HepG2 (cell line): ENCODE data around the gene SYT14. TPM values are rescaled to one million over a fixed set of nuclear protein-coding genes. Genes with fewer than 3 reads are reported as not detected.
A peak's percentile ranks its signal among the peaks of the same experiment; 100 is the strongest.

Source experiments
- ATAC-seq: fragments of 200-7000 bp; cut with Tn5 transposase; 3 replicates; pipeline ENCODE4 v1.9.1; 2020; ENCODE audit warnings: mild to moderate bottlenecking, moderate library complexity
- BruUV-seq: library from RNA; stranded (reverse); fragments of 400-500 nt; replicated peaks from 2 replicates; lab custom pipeline; 2021; lab: Mats Ljungman, UMichigan
- CTCF ChIA-PET: fragments of 300-600 bp; formaldehyde crosslinking; extraction: SDS; loops from one replicate; lab custom pipeline; 2021; ENCODE audit warnings: low total read pairs, inconsistent platforms, low intra/inter-chr PET ratio; lab: Yijun Ruan, JAX
- POLR2A ChIA-PET: fragments of 350-600 bp; sonication (Branson Sonifier 250); formaldehyde crosslinking; loops from one replicate; lab custom pipeline; 2020; ENCODE audit warnings: antibody characterized with exemption, inconsistent platforms; lab: Yijun Ruan, JAX
- DNase-seq: peaks from one replicate; pipeline ENCODE4 v3.0.0-alpha.2; 2015; ENCODE audit warnings: low spot score
- FAIRE-seq: peaks from 3 replicates; lab custom pipeline; 2011; peaks lifted over from hg19 to GRCh38; lab: Jason Lieb, UNC
- H2AFZ ChIP-seq: one replicate; pipeline ENCODE4 v1.6.1; 2011; ENCODE audit warnings: low read length, inconsistent platforms
- H3K27ac ChIP-seq: fragments of 300-600 bp; 3 replicates; pipeline ENCODE4 v1.8.0; 2011; ENCODE audit warnings: mixed run types, mild to moderate bottlenecking, mixed read lengths, low read length, inconsistent platforms; ENCODE audit not compliant: insufficient read depth; ENCODE audit errors: extremely low read length
- H3K27me3 ChIP-seq, 2 experiments: fragments of 200-600 bp in 1 of 2; 2 replicates in 1 of 2; 3 replicates in 1 of 2; pipeline versions ENCODE4 v1.6.0 to v1.8.0; 2011; ENCODE audit warnings: low read length in 2 of 2, mild to moderate bottlenecking in 2 of 2, moderate library complexity in 2 of 2, inconsistent platforms in 1 of 2; ENCODE audit not compliant: insufficient read depth in 2 of 2, control insufficient read depth in 1 of 2
- H3K36me3 ChIP-seq, 2 experiments: fragments of 200-600 bp in 1 of 2; replicated peaks in 1 of 2; 2 replicates in 1 of 2; 3 replicates in 1 of 2; pipeline versions ENCODE4 v1.5.1 to v1.8.0; 2011; ENCODE audit warnings: low read length in 2 of 2, inconsistent platforms in 1 of 2; ENCODE audit not compliant: insufficient read depth in 2 of 2, control insufficient read depth in 1 of 2
- H3K4me1 ChIP-seq: 2 replicates; pipeline ENCODE4 v1.5.1; 2012; ENCODE audit warnings: low read length, inconsistent platforms; ENCODE audit not compliant: insufficient read depth
- H3K4me2 ChIP-seq: 2 replicates; pipeline ENCODE4 v1.6.0; 2011; ENCODE audit warnings: low read depth, low read length, inconsistent platforms
- H3K4me3 ChIP-seq, 3 experiments: fragments of 200-600 bp in 1 of 3; sonication (generic), shearing (Covaris generic) in 1 of 3; replicated peaks in 1 of 3; 2 replicates each; pipeline ENCODE4 v1.5.1; 2011 to 2016; ENCODE audit warnings: low read length in 3 of 3, inconsistent platforms in 2 of 3, low read depth in 2 of 3, mild to moderate bottlenecking in 2 of 3, control low read depth in 1 of 3, mixed read lengths in 1 of 3; ENCODE audit not compliant: insufficient read depth in 1 of 3
- H3K79me2 ChIP-seq: one replicate; pipeline ENCODE4 v1.6.1; 2011; ENCODE audit warnings: low read length, inconsistent platforms; ENCODE audit not compliant: insufficient read depth
- H3K9ac ChIP-seq: 2 replicates; pipeline ENCODE4 v1.6.0; 2011; ENCODE audit warnings: mild to moderate bottlenecking, low read depth, low read length, inconsistent platforms; ENCODE audit not compliant: insufficient read depth
- H3K9me3 ChIP-seq: 2 replicates; pipeline ENCODE4 v1.5.1; 2012; ENCODE audit warnings: mild to moderate bottlenecking, low read length
- H4K20me1 ChIP-seq: 2 replicates; pipeline ENCODE4 v1.6.0; 2011; ENCODE audit warnings: inconsistent platforms, mild to moderate bottlenecking, low read length, moderate library complexity; ENCODE audit not compliant: insufficient read depth
- ATF3 ChIP-seq: sonication (generic); formaldehyde crosslinking; IDR thresholded peaks from 2 replicates; pipeline ENCODE4 v1.4.0; 2020; ENCODE audit warnings: missing genetic modification reagents
- ATF7 ChIP-seq, 2 experiments: fragments of 450-650 bp in 1 of 2; sonication (generic) in 1 of 2; formaldehyde crosslinking in 1 of 2; IDR thresholded peaks; 2 replicates each; pipeline versions ENCODE4 v1.4.0 to v1.6.1; 2016 to 2020; ENCODE audit warnings: antibody characterized with exemption in 1 of 2, mild to moderate bottlenecking in 1 of 2, missing genetic modification reagents in 1 of 2
- CHD4 ChIP-seq: fragments of 200-600 bp; sonication (generic); IDR thresholded peaks from 2 replicates; pipeline ENCODE4 v1.7.0; 2017; ENCODE audit warnings: mild to moderate bottlenecking, low read length, borderline replicate concordance
- DPF2 ChIP-seq: sonication (generic); formaldehyde crosslinking; IDR thresholded peaks from 2 replicates; pipeline ENCODE4 v1.4.0; 2020; ENCODE audit warnings: mild to moderate bottlenecking, low read depth, missing genetic modification reagents, borderline replicate concordance
- E2F1 ChIP-seq: sonication (generic); formaldehyde crosslinking; IDR thresholded peaks from 2 replicates; pipeline ENCODE4 v1.5.0; 2020; ENCODE audit warnings: missing genetic modification reagents
- GATAD1 ChIP-seq: IDR thresholded peaks from 2 replicates; pipeline ENCODE4 v1.6.1; 2016; ENCODE audit warnings: missing genetic modification reagents, missing compliant biosample characterization
- HES4 ChIP-seq: sonication (generic); formaldehyde crosslinking; IDR thresholded peaks from 2 replicates; pipeline ENCODE4 v1.9.0; 2021; ENCODE audit warnings: mild to moderate bottlenecking, missing genetic modification reagents, borderline replicate concordance
- MIXL1 ChIP-seq: IDR thresholded peaks from 2 replicates; pipeline ENCODE4 v1.6.1; 2016
- NR2F2 ChIP-seq: IDR thresholded peaks from 2 replicates; pipeline ENCODE4 v1.6.1; 2012; ENCODE audit warnings: low read depth, inconsistent platforms, borderline replicate concordance
- RAD51 ChIP-seq: fragments of 450-650 bp; IDR thresholded peaks from 2 replicates; pipeline ENCODE4 v1.6.1; 2016; ENCODE audit warnings: borderline replicate concordance
- SIN3A ChIP-seq: IDR thresholded peaks from 2 replicates; pipeline ENCODE4 v1.6.1; 2011; ENCODE audit warnings: low read depth, mild to moderate bottlenecking, control low read depth, low read length, borderline replicate concordance
- ZNF143 ChIP-seq: sonication (generic); formaldehyde crosslinking; IDR thresholded peaks from 2 replicates; pipeline ENCODE4 v1.4.0; 2020; ENCODE audit warnings: missing genetic modification reagents
- ZNF414 ChIP-seq: sonication (generic); formaldehyde crosslinking; IDR thresholded peaks from 2 replicates; pipeline ENCODE4 v1.5.0; 2020; ENCODE audit warnings: missing genetic modification reagents
- ZNF775 ChIP-seq: sonication (generic); formaldehyde crosslinking; IDR thresholded peaks from 2 replicates; pipeline ENCODE4 v1.4.0; 2020; ENCODE audit warnings: missing genetic modification reagents, mild to moderate bottlenecking, moderate library complexity, borderline replicate concordance
- ZSCAN5A ChIP-seq: sonication (generic); formaldehyde crosslinking; IDR thresholded peaks from 2 replicates; pipeline ENCODE4 v1.8.0; 2022; ENCODE audit warnings: mild to moderate bottlenecking, missing genetic modification reagents, borderline replicate concordance
- WGBS: methylation state at CpG from one replicate; pipeline ENCODE4 v1.1.6; 2017; ENCODE audit warnings: low lambda C conversion rate; 5-methylcytosine and 5-hydroxymethylcytosine counted together
- in situ Hi-C: cut with HindIII; loops from 2 replicates; pipeline ENCODE4 v1.10.0; 2017; ENCODE audit warnings: low pct_unique_long_range_greater_than_20kb; ENCODE audit not compliant: extremely low pct_ligation_motif_present
- intact Hi-C: fragments of 100-400 bp; cut with micrococcal nuclease; formaldehyde crosslinking; loops from one replicate; pipeline ENCODE4 v1.10.0; 2022; ENCODE audit not compliant: unreplicated experiment
- polyA plus RNA-seq, 8 experiments: library from polyadenylated mRNA; depleted of rRNA in 3 of 8; stranded (reverse) in 7 of 8; unstranded in 1 of 8; fragments of >200 nt; fragmentation: Illumina TruSeq in 4 of 8; extraction: Trizol in 4 of 8; gene quantifications; 2 replicates each; pipeline versions ENCODE4 v1.2.1 to v1.2.3, GENCODE V29; 2011 to 2016; ENCODE audit warnings: low read depth in 4 of 8, missing spikeins in 1 of 8, mixed read lengths in 1 of 8; ENCODE audit not compliant: insufficient read depth in 1 of 8
- total RNA-seq, 5 experiments: library from RNA; depleted of rRNA; stranded (reverse); fragments of >200 nt; fragmentation: Illumina TruSeq; extraction: Trizol; gene quantifications; 2 replicates each; pipeline ENCODE4 v1.2.3, GENCODE V29; 2016; ENCODE audit warnings: low read depth in 1 of 5

SYT14 gene
- total and polyA plus RNA-seq, 2 of the 13 experiments (the other 11 are each of a cell fraction or from before 2014, with no cell fraction given), result not detected

- Histone ChIP-seq H2AFZ (no peak overlapping the region), H4K20me1 (no peaks in the 10 kb centered on the region), H3K9ac (no peak overlapping the region), H3K4me3 (no peak overlapping the region), H3K4me1 (no peaks in the 10 kb centered on the region), H3K27ac (no peak overlapping the region), H3K9me3 (peaks cover 13% of the 10 kb centered on the region), H3K27me3 (no peaks in the 10 kb centered on the region), H3K79me2 (no peaks in the 10 kb centered on the region), H3K36me3 (no peaks in the 10 kb centered on the region), H3K4me2 (no peak overlapping the region)
- POLR2A ChIA-PET, result no interaction called here
- in situ Hi-C loops (no loop called here), intact Hi-C loops (no loop called here)
- CTCF ChIA-PET, result no interaction called here
- TF ChIP-seq ATF3 (CRISPR knock-in tag) (no peak), RAD51 (peak; percentile 50; the same call in 1 of the 2 replicates)
- FAIRE-seq (no peak), ATAC-seq (no peak), DNase-seq (no peak)
- WGBS, result 4% methylated on average over 3 of the region's 3 CpGs
- BruUV-seq, result no TSS peak
These were observed 260.8 kb downstream of the SYT14 start for GRCh38 chr1:210198840-210199239.

GRCh38 chr1:210200124-210200736 is 262.2 kb downstream of the SYT14 start:
- Histone ChIP-seq H4K20me1 (no peaks in the 10 kb centered on the region), H3K27ac (no peak overlapping the region), H3K79me2 (no peaks in the 10 kb centered on the region), H3K4me3 (no peak overlapping the region), H3K9ac (no peak overlapping the region), H3K4me1 (no peaks in the 10 kb centered on the region), H3K4me2 (no peak overlapping the region), H3K9me3 (peaks cover 13% of the 10 kb centered on the region), H3K36me3 (no peaks in the 10 kb centered on the region), H3K27me3 (no peaks in the 10 kb centered on the region), H2AFZ (no peak overlapping the region)
- FAIRE-seq (no peak), DNase-seq (no peak), ATAC-seq (no peak)
- ChIA-PET POLR2A (no interaction called here), CTCF (no interaction called here)
- TF ChIP-seq ZNF414 (no peak), SIN3A (no peak), ZNF143 (no peak), ZSCAN5A (no peak), GATAD1 (no peak), MIXL1 (no peak), ATF7 (IDR thresholded peaks at IDR 0.05) (no peak), ATF7 (CRISPR knock-in tag; IDR thresholded peaks at IDR 0.05) (no peak), DPF2 (CRISPR knock-in tag) (no peak), ZNF775 (CRISPR knock-in tag) (no peak), CHD4 (no peak), E2F1 (CRISPR knock-in tag) (no peak), NR2F2 (no peak), HES4 (CRISPR knock-in tag) (no peak)
- no TSS peak for BruUV-seq
- WGBS, result 1% methylated on average over 3 of the region's 3 CpGs
- intact Hi-C loops (no loop called here), in situ Hi-C loops (no loop called here)
